ENCODE data around the gene ATP5ME.

The ATP5ME gene

DNA sequence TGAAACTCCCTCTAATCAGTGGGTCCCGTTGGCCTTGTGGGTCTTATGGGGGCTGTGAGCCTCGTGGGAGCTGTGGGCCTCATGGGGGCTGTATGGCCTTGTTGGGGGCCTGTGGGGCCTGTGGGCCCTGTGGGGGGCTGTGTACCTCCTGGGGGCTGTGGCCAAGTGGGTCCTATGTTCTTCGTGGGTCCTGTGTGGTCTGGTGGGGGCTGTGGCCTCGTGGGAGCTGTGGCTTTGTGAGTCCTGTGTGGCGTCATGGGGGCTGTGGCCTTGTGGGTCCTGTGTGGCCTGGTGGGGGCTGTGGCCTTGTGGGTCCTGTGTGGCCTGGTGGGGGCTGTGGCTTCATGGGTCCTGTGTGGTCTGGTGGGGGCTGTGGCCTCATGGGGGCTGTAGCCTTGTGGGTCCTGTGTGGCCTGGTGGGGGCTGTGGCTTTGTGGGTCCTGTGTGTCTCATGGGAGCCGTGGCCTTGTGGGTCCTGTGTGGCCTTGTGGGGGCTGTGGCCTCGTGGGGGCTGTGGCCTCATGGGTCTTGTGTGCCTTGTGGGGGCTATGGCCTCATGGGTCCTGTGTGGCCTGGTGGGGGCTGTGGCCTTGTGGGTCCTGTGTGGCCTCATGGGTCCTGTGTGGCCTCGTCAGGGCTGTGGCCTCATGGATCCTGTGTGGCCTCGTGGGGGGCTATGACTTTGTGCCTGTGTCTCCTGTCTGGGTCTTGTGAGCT is 39.0 kb upstream of the ATP5ME start:
- TF ChIP-seq, protein P1, sequence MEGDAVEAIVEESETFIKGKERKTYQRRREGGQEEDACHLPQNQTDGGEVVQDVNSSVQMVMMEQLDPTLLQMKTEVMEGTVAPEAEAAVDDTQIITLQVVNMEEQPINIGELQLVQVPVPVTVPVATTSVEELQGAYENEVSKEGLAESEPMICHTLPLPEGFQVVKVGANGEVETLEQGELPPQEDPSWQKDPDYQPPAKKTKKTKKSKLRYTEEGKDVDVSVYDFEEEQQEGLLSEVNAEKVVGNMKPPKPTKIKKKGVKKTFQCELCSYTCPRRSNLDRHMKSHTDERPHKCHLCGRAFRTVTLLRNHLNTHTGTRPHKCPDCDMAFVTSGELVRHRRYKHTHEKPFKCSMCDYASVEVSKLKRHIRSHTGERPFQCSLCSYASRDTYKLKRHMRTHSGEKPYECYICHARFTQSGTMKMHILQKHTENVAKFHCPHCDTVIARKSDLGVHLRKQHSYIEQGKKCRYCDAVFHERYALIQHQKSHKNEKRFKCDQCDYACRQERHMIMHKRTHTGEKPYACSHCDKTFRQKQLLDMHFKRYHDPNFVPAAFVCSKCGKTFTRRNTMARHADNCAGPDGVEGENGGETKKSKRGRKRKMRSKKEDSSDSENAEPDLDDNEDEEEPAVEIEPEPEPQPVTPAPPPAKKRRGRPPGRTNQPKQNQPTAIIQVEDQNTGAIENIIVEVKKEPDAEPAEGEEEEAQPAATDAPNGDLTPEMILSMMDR (IDR thresholded peaks at IDR 0.05): no peak

DNA sequence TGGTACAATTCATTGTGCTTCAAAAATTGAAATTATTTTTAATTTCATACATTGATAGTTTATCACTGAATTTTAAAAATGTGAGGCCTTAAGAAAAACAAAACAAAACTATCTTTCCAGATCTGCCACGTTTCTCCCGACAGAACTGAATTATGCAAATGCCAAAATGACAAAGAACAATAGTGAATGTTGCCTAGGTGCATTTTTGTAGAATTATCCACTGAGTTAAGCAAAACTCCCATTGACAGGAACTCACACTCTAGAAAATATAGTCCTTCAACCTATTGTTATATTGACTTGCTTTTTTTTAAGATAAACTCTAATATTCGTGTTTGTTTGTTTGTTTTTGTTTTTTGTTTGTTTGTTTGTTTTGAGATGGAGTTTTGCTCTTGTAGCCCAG is 38.0 kb upstream of the ATP5ME start:
- Histone ChIP-seq H3K4me3 (ENCODE audit: low read depth, low read length) (no peak overlapping the region), H3K4me2 (ENCODE audit: low read length) (no peak overlapping the region), H3K27ac (no peak overlapping the region), H3K9ac (no peak overlapping the region), H3K36me3 (ENCODE audit: control insufficient read depth, insufficient read depth, low read length) (no peaks in the 10 kb centered on the region), H3K9me3 (ENCODE audit: control insufficient read depth, low read length) (no peaks in the 10 kb centered on the region), H3K27me3 (ENCODE audit: control insufficient read depth, insufficient read depth, low read length) (no peaks in the 10 kb centered on the region), H3K4me1 (no peaks in the 10 kb centered on the region), H3K79me2 (peaks cover 24% of the 10 kb centered on the region), H2AFZ (no peak overlapping the region)
- TF ChIP-seq, protein P1 (IDR thresholded peaks at IDR 0.05): no peak

More for the DNA sequence above, 39.0 kb upstream of the ATP5ME start:
- H3K27me3 ChIP-seq (ENCODE audit: control insufficient read depth, insufficient read depth, low read length): no peaks in the 10 kb centered on the region
- H3K27ac ChIP-seq: no peak overlapping the region
- H3K9ac ChIP-seq: no peak overlapping the region
- H3K9me3 ChIP-seq (ENCODE audit: control insufficient read depth, low read length): no peaks in the 10 kb centered on the region
- H3K79me2 ChIP-seq: peaks cover 23% of the 10 kb centered on the region
- no peaks in the 10 kb centered on the region for H3K36me3 ChIP-seq (ENCODE audit: control insufficient read depth, insufficient read depth, low read length)
- H3K4me2 ChIP-seq (ENCODE audit: low read length): no peak overlapping the region
- no peaks in the 10 kb centered on the region for H3K4me1 ChIP-seq
- no peak overlapping the region for H3K4me3 ChIP-seq (ENCODE audit: low read depth, low read length)
- H2AFZ ChIP-seq: no peak overlapping the region

DNA sequence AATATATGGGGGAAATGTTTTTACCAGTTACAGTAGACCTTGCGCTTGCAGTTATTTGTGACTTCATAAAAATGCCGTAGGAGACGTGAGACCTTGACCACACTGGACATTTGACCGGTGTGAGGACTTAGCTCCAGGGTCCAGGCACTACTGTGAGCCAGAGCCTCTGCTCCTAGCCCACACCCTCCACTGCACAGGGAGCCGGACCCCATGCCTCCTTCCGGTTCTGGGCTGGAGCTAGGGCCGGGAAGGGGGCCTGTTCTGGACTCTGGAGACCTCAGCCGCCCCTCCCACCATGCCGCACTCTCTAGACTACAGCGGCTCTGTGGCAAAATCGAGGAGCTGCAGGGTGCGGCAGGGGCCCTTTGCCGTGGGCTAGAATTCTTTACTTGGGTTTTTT is 36.8 kb upstream of the ATP5ME start:
- Histone ChIP-seq H3K27ac (no peak overlapping the region), H3K79me2 (peaks cover 30% of the 10 kb centered on the region), H3K9ac (no peak overlapping the region), H3K4me1 (no peaks in the 10 kb centered on the region), H2AFZ (no peak overlapping the region), H3K27me3 (ENCODE audit: control insufficient read depth, insufficient read depth, low read length) (no peaks in the 10 kb centered on the region), H3K4me3 (ENCODE audit: low read depth, low read length) (no peak overlapping the region), H3K9me3 (ENCODE audit: control insufficient read depth, low read length) (no peaks in the 10 kb centered on the region), H3K36me3 (ENCODE audit: control insufficient read depth, insufficient read depth, low read length) (no peaks in the 10 kb centered on the region), H3K4me2 (ENCODE audit: low read length) (no peak overlapping the region)
- TF ChIP-seq, protein P1 (IDR thresholded peaks at IDR 0.05): no peak

DNA sequence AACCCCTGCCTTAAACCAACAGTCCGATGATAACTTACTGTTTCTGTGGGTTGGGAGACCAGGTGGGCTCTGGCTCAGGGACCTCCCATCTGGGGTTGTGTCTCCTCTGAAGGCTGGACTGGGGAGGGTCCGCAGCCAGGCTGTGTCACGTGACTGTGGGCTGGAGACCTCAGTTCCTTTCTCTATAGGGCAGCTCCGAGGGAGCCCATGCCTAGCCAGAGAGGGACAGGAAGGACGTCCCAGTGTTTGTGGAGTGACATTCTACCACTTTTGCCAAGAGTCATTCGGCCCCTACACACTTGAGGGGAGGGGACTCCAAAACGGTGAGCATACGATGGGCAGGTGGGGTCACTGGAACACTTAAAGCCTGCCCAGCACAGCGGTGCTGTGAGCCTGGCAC is 36.0 kb upstream of the ATP5ME start:
- Histone ChIP-seq H3K9me3 (ENCODE audit: control insufficient read depth, low read length) (no peaks in the 10 kb centered on the region), H3K27me3 (ENCODE audit: control insufficient read depth, insufficient read depth, low read length) (no peaks in the 10 kb centered on the region), H3K4me1 (no peaks in the 10 kb centered on the region), H3K27ac (no peak overlapping the region), H3K9ac (no peak overlapping the region), H3K4me2 (ENCODE audit: low read length) (no peak overlapping the region), H3K79me2 (peaks cover 31% of the 10 kb centered on the region), H3K4me3 (ENCODE audit: low read depth, low read length) (no peak overlapping the region), H2AFZ (no peak overlapping the region), H3K36me3 (ENCODE audit: control insufficient read depth, insufficient read depth, low read length) (no peaks in the 10 kb centered on the region)
- TF ChIP-seq, protein P1 (IDR thresholded peaks at IDR 0.05): no peak

DNA sequence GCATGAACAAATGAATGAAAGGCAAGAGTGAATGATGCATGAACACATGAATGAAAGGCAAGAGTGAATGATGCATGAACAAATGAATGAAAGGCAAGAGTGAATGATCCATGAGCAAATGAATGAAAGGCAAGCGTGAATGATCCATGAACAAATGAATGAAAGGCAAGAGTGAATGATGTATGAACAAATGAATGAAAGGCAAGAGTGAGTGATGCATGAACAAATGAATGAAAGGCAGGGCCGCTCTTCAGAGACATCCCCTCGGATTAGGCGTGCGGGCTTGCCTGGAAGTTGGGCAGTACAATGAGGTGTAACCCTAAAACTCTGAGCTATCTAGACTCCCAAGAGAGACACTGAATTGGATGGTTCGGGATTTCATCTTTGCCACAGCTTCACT is 35.3 kb upstream of the ATP5ME start:
- Histone ChIP-seq H3K4me3 (ENCODE audit: low read depth, low read length) (no peak overlapping the region), H2AFZ (no peak overlapping the region), H3K27me3 (ENCODE audit: control insufficient read depth, insufficient read depth, low read length) (no peaks in the 10 kb centered on the region), H3K4me1 (no peaks in the 10 kb centered on the region), H3K9me3 (ENCODE audit: control insufficient read depth, low read length) (no peaks in the 10 kb centered on the region), H3K36me3 (ENCODE audit: control insufficient read depth, insufficient read depth, low read length) (no peaks in the 10 kb centered on the region), H3K4me2 (ENCODE audit: low read length) (no peak overlapping the region), H3K27ac (no peak overlapping the region), H3K9ac (no peak overlapping the region), H3K79me2 (peaks cover 29% of the 10 kb centered on the region)
- TF ChIP-seq, protein P1 (IDR thresholded peaks at IDR 0.05): no peak

Measured in parathyroid adenoma (tissue), 2 donors.